ENCODE data around the gene AUNIP.

The AUNIP gene

DNA sequence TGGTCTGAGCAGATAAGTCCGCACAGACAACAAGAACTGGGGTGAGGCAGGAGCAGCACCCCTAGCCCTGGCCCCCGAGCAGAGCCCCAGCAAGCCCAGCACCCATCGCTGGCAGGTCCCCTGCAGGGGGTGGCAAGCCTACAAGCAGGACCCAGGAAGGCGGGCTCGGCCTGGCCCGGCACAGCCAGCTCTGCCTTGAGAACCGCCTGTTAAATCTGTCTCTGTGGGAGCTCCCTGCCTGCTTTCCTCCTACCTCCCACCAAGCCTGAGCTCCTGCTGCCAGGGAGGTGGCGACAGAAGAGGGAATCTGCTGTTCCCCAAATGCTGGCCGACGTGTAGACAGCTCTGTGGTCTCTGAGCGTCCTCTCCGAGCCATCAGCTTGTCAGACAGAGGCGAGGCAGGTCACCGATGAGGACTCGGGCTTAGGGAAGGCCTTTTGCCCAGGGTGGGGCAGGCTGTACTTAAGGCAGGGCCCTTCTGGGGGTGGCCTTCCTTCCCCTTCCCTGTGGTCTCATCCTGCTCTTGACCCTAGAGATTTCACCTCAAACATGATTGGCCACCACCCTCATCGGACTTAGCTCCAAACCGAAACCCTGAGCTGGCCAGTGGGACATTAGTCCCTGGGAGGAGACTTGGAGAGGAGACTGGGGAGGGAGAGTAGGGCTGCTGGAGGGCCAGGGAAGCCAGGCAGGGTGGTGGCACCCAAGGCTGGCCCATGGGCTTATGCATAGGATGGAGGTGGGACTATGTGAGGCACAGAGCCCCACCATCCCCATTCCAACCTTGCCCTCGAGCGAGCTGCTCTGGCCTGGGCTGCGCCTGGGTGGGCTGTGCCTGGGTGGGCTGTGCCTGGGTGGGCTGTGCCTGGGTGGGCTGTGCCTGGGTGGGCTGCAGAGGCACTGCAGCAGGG, 51.5 kb downstream of the AUNIP start:
- DNase-seq: no peak

DNA sequence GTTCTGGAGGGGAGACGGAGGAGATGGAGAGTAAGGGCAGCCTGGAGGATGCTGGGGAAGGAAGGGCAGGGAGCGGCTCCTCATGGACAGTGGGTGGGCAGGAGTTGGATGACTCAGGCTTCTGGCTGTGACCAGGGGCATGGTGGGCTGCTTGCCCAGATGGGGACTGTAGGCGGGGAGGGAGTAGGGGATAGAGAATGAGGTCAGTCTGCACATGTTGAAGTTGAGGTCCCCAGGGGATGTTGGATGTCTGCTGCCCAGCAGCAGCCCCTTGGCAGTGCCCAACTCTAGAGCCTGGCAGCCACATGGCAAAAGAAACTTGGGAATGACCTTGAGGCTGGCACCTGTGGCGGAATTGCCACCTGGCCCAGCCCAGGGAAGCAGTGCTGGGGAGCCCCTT, 52.8 kb downstream of the AUNIP start:
- DNase-seq: no peak

DNA sequence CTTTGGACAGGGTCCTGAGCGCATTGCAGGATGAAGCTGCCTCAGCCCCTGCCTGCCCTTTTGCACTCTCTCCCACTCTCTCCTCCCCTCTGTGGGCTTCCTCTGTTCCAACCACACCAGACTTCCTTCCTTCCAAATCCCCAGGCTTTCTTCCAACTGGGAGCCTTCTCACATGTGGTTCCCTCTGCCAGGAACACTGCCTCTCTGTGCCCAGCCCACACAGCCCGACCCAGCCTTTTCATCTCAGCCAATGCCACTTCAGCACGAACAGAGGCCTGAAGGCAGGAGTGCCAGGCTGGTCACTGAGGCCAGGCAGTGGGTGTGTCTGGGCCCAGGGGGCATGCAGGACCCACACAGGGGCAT, 53.4 kb downstream of the AUNIP start:
- no peak for DNase-seq

DNA sequence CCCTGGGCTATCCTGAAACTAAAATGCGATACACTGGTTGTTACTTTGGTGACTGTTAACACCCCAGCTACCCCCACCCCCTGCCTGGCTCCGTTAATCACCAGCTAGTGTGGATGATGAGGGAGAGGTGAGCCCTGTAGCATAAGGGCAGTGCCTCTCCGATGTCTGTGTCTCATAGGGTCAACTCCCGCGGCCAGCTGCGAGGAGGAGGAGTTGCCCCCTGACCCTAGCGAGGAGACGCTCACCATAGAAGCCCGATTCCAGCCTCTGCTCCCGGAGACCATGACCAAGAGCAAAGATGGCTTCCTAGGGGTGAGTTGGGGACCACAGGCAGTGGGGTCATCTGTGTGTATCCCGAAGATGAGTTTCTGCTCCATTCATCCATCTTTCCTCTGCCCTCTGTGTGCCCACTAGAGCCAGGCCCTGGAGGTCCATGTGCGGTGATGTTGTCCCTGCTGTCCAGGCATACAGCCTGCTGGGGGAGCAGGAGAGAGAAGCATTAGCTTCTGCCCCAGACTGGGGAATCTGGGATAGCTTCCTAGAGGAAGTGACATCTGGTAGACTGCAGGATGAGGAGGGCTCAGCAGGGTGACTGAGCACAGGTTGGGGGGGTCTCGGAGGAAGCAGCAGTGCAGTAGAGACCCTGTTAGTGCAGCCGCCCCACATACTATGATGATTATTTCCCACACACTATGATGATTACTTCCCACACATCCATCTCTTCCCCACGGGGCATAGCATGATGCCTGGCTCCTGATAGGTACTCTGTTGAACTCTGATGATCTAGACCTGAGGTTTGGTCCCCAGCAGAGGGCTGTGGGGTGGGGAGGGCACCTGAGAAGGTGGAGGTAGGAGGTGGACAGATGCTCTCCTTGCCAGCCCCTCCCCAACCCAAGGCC, 54.0 kb downstream of the AUNIP start:
- no peak for DNase-seq

DNA sequence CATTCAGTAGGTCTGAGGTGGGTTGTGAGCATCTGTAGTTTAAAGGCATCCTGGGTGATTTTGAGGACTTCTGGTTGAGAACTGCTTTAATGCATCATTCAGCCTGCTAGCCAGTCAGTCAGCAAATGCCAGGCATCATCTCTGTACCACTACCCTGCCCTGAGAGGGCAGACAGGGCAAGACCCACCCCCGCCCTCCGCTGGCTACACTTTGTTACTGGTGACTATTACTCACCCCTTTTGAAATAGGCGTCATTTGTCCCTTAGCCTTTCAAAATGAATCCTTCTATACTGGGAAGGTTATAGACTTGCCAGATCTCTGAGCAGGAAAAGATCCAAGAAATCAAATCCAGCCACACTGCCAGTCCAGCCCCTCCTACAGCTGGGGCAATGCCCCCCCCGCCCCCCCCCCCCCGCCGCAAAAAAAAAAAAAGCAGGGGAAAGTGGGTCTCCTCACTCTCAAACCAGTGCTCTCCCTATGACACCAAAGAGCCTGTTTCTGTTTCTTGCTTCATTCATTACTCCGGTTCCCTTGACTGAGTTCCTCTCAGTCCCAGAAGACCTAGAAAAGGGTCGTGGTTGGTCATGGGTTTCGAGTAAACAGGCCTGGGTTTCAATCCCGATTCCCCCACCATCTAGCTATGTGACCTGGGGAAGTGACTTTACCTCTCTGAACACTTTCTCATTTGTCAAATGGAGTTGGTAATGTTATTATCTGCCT, 54.9 kb downstream of the AUNIP start:
- DNase-seq: no peak

DNA sequence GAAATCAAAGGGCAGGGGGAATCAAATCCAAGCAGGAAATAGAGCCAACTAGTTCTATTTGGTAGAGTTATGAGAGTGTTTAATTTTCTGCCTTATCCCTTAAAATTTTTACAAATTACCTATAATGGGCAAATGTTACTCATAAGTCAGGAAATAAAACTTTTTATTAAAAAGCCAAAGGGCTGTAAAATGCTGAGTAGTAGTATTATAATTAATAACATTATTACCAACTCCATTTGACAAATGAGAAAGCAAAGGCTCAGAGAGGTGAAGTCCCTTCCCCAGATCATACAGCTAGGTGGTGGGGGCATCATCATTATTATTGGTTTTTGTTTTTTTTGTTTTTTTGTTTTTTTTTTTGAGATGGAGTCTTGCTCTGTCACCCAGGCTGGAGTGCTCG, 55.9 kb downstream of the AUNIP start:
- no peak for DNase-seq

DNA sequence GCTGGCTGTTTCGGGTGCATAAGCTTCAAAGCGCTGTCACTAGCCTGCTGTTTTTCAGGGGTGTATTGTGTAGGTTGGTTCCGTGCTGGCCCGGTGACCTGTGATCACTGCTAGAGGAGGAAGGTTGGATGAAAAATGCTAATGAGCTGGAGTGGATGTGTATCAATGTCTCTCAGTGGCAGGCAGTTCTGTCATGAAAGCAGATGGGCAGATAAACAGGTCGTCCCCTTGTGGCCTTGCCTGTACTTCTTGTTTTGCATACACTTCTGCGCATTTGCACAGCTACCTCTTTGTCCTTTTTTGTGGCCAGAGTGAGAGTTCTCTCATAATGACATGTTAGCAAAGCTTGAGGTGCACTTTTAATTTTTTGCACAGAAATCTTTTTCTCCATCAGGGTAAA, 56.3 kb downstream of the AUNIP start:
- no peak for DNase-seq

DNA sequence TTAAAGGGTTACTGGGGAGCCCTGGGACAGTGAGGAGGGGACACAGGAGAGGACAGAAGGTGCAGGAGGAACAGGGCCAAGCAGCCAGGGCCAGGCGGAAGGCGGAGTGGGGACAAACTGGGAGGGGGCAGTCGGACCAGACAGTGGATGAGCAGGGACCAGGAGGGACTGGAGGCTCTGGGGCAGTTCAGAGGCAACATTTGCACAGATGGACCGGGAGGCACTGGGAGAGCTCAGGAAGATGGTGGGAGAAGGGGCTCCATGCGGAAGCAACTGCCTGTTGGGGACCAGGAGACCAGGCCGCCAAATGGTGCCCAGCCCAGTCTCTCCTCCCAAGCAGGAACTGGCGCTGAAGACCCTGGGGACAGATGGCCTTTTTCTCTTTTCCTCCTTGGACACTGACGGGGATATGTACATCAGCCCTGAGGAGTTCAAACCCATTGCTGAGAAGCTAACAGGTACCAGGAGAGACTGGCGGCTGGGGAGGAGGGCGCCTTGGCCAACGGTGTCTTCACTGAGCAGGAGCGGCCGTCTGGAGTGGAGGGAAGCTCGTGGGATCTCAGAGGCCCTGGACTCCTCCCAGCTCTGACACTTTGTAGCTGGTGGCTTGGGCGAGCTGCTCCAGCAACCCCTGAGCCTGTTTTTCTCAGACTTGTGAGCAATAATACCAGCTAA, 58.4 kb downstream of the AUNIP start:
- DNase-seq: no peak

DNA sequence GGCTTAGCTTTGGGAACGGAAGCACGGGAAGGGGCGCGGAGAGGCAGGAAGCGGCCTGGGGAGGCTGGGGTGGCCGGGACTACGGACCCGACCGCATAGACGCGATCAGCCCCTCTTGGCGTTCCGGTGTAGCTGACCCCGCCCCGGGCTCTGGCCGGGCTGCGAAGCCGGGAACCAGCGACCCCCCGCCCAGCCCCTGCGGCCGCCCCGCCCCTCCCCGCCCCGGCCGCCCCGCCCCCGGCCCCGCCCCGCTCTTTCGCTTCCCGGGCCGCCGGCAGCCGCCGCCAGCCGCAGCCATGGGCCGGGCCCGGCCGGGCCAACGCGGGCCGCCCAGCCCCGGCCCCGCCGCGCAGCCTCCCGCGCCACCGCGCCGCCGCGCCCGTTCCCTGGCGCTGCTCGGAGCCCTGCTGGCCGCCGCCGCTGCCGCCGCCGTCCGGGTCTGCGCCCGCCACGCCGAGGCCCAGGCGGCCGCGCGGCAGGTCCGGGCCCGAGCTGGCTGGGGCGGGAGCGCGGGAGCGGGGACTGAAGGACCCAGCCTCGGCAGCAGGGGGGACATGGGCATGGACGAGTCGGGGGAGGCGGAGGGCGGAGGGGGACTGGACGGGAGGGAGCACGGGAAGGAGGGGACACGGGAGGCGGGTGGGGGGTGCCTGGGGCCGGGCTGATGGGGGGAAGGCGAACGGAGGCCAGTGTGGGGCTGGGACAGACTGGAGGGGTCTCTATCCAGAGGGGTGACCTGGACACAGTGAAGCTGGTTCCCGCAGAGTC, 59.1 kb downstream of the AUNIP start, which contains the start of gene SELENON:
Gene SELENON (plus strand): TSS at position 259 of the 768 bp plus-strand sequence. CDS start 38 bp downstream, at position 297.
- DNase-seq: peak; percentile 20

DNA sequence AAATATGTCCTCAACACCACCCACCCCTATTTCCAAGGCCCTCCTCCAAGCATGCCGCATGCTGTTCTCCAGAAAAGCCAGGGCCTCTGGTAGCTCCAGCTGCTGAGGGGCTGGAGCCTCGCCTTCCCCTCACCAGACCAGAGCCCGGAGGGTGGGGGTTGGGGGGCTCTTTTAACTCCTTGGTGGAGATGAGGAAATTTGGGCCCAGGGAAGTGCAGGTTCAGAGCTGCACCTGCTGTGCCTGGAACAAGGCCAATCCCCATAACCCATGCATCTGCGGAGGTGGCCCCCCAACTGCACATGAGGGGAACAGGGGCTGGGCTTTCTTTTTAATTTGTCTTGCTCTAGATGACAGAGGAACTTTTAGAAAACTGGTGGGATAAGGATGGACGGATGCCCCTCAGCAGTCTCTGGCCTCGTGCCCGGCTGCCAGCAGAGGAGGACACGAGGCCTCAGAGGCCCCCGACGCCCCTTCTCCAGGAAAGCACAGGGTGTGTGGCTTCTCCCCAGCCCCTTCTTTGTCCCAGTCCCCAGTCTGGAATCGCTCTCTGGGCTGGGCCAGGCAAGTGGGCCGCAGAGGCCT, 59.8 kb downstream of the AUNIP start:
- DNase-seq: no peak

DNA sequence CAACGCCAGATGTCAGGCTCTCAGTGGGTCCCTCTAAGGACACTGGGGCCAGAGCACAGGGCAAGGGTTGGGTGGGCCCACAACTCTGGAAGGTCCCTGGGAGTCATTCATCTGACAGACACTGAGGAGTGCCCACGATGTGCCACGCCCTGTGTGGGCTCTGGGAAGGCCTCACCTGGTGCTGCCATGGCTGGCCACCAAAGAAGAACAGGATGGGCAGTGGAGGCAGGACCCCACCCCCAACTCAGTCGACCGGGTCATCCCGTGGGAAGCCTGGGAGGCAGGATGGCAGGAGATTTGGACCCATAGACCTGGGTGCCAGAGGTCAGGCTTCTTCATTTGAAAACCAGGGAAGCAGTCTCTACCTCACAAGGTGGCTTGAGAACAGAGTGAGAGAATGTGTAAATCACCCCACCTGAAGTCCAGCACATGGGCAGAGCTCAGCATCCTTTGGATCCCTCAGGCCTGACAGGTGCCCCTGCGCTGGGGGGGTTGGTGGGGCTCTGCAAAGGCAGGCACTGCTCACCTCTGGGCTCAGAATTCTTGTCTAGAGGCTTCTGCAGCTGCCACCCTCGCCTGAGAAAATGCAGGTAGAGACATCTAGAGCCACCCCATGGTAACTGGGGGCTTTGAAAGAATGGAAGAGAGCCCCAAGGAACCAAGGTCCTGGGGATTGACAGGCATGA, 60.4 kb downstream of the AUNIP start:
- no peak for DNase-seq

DNA sequence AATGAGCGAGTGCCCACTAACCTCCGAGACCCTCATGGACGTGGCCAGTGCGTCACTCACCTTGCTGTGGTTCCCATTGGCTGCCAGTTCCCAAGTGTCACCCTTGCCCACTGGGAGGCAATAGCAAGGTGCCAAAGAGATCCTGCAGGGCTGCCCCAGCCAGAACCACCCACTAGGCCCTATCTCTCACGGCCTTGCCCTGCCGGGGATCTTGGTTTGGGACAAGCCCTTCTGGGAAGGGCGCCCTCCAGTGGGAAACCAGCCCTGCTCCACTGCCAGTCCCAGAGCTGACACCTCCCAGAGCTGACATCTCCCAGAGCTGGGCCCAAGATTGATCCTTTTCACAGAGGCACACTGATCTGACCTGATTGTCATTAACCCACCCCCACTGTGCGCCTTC, 61.3 kb downstream of the AUNIP start:
- no peak for DNase-seq

DNA sequence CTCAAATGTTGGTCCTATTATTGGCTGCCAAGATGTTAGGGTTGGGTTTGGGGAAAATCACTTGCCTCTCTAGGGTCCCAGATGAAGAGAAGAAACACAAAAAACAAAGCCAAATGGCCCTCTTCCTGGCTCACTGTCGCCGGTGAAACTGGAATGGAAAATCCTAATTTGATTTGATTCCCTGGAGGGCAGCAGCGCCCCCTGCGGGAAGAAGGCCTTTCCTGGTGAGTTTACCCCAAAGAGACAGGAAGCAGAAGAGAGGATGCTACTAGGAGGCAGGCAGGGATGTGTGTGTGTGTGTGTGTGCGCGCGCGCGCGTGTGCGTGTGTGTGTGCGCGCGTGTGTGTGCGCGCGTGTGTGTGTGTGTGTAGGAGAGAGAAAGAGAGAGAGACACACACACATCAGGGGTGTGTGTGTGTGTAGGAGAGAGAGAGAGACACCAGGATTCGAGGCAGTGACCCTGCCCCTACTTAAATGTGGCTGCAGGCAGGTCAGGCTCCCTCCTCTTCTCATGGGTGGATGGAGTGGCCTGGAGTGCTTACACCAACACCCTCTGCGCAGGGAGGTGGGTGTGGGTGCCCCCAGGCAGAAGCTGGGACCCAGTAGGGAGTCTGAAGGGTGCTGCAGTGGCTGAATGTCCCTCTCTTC, 62.3 kb downstream of the AUNIP start:
- peak; percentile 85 for DNase-seq

DNA sequence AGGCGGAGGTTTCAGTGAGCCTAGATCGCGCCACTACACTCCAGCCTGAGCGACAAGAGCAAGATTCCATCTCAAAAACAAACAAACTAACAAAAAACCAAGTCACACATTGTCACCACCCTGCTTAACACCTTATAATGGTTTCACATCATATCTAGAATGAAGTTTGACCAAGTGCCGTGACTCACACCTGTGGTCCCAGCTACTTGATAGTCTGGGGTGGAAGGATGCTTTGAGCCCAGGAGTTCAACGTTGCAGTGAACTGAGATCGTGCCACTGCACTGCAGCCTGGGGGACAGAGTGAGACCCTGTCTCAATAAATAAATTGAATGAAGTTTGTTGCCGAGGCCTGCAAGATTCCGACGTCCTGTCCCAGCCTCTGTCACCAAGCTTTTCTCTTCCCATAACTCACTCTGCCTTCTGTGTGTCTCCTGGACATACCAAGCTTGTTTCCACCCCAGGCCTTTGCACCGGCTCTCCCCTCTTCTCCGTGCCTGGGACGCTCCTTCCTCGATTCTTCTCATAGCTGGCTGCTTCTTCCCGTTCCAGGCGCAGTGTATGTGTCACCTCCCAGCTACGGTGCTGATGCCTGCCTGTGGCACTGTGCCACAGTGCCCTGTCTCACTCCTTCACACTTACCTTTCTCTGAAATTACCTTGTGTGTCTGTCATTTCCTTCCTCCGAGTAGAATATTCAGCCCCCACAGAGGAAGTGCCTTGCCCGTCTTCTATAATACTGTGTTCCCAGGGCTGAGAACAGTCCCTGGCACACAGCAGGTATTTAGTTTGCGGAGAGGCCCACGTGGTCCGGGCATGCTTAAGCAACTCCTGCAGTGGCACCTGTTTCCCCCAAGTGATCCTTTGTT, 63.1 kb downstream of the AUNIP start:
- peak; percentile 85 for DNase-seq

DNA sequence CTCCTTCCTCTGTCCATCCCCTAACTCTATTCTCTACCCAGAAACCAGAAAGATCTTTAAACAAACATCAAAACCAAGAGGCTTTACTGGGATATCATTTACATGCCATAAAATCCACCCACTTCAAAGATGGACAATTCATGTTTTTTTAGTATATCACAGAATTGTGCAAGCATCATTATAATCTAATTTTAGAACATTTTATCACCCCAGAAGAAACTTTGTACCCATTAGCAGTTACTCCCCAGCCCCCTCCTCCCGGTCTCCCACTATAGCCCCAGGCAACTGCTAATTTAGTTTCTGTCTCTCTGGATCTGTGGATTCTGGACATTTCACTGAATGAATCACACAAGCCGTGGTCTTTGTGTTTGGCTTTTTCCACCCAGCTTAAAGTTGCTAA, 64.0 kb downstream of the AUNIP start:
- no peak for DNase-seq

DNA sequence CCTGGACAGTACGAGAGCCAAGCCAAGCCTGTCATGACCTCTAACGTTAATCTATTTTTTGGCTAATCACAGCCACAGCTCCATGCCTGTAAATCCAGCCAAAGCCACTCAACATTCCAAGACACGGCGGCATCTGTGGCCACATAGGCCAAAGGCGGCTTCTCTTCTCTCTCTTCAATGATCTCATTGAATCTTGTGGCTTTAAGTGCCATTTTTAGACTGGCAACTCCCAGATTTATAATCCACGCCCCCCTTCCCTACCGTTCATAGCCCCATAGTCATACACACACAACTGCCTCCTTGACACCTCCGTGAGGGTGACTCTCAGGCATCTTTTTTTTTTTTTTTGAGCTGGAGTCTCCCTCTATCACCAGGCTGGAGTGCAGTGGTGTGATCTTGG, 64.9 kb downstream of the AUNIP start:
- DNase-seq: no peak

DNA sequence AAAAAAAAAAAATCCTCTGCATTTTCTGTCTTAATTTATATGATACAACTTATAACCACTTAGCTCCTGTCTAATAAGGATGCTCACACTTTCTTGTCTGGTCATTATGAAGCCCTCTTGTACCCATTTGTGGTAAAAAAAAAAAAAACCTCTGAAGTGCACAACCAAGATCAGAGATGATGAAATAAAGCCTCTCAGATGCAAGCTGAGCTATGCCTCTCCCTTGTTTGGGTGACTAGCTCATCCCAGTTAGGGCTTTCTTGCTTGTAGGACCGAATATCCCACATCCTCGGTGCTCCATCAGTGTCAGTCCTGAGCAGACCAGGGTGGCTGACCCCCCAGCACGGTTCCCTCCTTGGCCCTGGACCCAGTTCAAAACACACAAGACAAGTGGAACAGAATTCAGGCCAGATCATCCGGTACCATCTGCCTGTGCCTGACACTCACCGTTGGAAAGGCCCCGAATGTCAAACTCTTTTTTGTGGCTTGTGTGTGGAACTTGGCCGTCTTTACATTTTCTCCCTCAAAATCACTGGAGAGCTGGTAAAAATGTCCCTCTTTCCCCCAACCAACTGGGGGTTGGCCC, 65.6 kb downstream of the AUNIP start:
- no peak for DNase-seq

DNA sequence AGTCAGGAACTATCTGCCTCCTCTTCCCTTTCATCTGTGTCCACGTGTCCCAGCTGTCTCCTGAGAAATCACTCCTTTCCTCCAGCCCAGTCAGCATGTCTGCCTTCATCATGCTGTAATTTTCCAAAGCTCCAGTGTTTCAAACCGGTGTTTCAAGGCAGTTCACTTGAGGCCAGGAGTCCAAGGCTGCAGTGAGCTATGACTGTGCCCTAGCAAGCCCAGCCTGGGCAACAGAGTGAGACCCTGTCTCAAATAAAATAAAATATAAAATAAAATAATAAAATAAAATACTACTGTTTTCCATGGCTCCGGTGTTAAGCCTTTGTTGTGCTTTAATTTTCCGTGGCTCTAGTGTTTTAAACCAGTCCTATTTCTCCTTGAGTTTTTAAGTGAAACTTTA, 67.1 kb downstream of the AUNIP start:
- DNase-seq: no peak

DNA sequence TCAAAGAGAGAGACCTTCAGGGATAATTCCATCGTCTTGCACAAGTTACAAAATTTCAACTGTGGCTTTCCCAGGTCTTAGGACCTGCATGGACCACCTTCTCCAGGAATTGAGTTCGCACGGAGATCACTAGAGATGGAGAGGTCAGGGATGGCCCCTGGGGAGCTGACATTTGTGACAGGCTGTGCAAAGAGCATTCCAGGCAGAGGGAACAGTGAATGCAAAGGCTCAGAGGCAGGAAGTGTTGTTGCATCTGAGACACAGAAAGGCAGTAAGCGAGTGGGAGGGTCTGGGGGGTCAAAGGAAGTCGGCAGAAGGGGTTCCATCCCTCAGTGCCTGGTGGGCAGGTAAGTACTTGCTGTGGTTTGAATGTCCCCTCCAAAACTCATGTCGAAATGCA, 68.8 kb downstream of the AUNIP start:
- no peak for DNase-seq

Measured in NCI-H2171 (cell line).